Uterus (tissue), 4 donors: ENCODE data around the gene ACTR3C. TPM values are rescaled to one million over a fixed set of nuclear protein-coding genes. Genes with fewer than 3 reads are reported as not detected.

ENCODE experiments used
- DNase-seq, 2 donors: peaks; one replicate each; pipeline ENCODE4 v3.0.0-alpha.2; 2019 to 2020
- H3K27ac ChIP-seq, 2 donors: fragments of 200-600 bp; sonication (generic); 1 replicate in 1 of 2; 2 replicates in 1 of 2; pipeline ENCODE4 v1.5.1; 2016 to 2018
- H3K27me3 ChIP-seq, 2 donors: fragments of 200-600 bp; sonication (generic); one replicate each; pipeline ENCODE4 v1.5.1; 2018 to 2019; ENCODE audit warnings: control low read depth in 1 of 2
- H3K36me3 ChIP-seq, 2 donors: fragments of 200-600 bp; sonication (generic); one replicate each; pipeline ENCODE4 v1.5.1; 2019; ENCODE audit warnings: control low read depth in 1 of 2
- H3K4me1 ChIP-seq, 2 donors: fragments of 200-600 bp; sonication (generic); one replicate each; pipeline ENCODE4 v1.5.1; 2018 to 2019; ENCODE audit warnings: control low read depth in 1 of 2
- H3K4me3 ChIP-seq, 2 donors: fragments of 200-600 bp; sonication (generic); 1 replicate in 1 of 2; 2 replicates in 1 of 2; pipeline ENCODE4 v1.5.1; 2018 to 2019; ENCODE audit warnings: mild to moderate bottlenecking in 1 of 2
- H3K9me3 ChIP-seq, 2 donors: fragments of 200-600 bp; sonication (generic); one replicate each; pipeline ENCODE4 v1.5.1; 2019; ENCODE audit warnings: control low read depth in 1 of 2
- CTCF ChIP-seq, 4 experiments: fragments of 200-600 bp in 2 of 4; fragments of 450-650 bp in 2 of 4; sonication (generic) in 2 of 4; IDR thresholded peaks; one replicate each; pipeline ENCODE4 v1.5.1; 2016 to 2019; ENCODE audit warnings: antibody characterized with exemption in 4 of 4, mild to moderate bottlenecking in 2 of 4, moderate library complexity in 1 of 4
- POLR2A ChIP-seq, 2 donors: fragments of 450-650 bp; IDR thresholded peaks; one replicate each; pipeline ENCODE4 v1.6.1; 2016; ENCODE audit warnings: antibody characterized with exemption in 2 of 2, mild to moderate bottlenecking in 1 of 2, moderate library complexity in 1 of 2
- intact Hi-C: fragments of 100-400 bp; cut with DNase I; formaldehyde crosslinking; loops from one replicate; pipeline ENCODE4 v1.15.1; 2023; ENCODE audit warnings: low total_unique reads
- total RNA-seq, 4 donors: library from RNA; depleted of rRNA in 3 of 4; stranded (reverse); fragments of >200 nt in 3 of 4; gene quantifications; one replicate each; pipeline versions ENCODE4 v1.1.0 to v1.2.4, GENCODE V29; 2014 to 2023
- donor health status: DM: yes; HTN: yes; CAD: no.

ACTR3C gene
- total RNA-seq, 4 donors from 2014 or later, result 2.6 to 13.1 (median 10.3) TPM

- intact Hi-C loops, result no loop called here
- H3K27me3 ChIP-seq, result no peaks in the 10 kb centered on the region
- DNase-seq, result no peak
- no peak overlapping the region for H3K4me3 ChIP-seq
- H3K4me1 ChIP-seq, result no peaks in the 10 kb centered on the region
- H3K27ac ChIP-seq, result no peak overlapping the region
- H3K9me3 ChIP-seq, result no peaks in the 10 kb centered on the region
- TF ChIP-seq POLR2A (IDR thresholded peaks at IDR 0.05), result no peak
- no peak for TF ChIP-seq CTCF (IDR thresholded peaks at IDR 0.05)
- H3K36me3 ChIP-seq, result no peaks in the 10 kb centered on the region
Observed at GRCh38 chr7:150361807-150362621, 38.7 kb upstream of the ACTR3C start.

- no peaks in the 10 kb centered on the region for H3K9me3 ChIP-seq
- H3K4me1 ChIP-seq, result no peaks in the 10 kb centered on the region
- no peaks in the 10 kb centered on the region for H3K36me3 ChIP-seq
- no peak for DNase-seq
- no peak overlapping the region for H3K4me3 ChIP-seq
- H3K27me3 ChIP-seq, result no peaks in the 10 kb centered on the region
- intact Hi-C loops, result no loop called here
- no peak overlapping the region for H3K27ac ChIP-seq
- no peak for TF ChIP-seq CTCF (IDR thresholded peaks at IDR 0.05)
- TF ChIP-seq POLR2A (IDR thresholded peaks at IDR 0.05), result no peak
Observed at GRCh38 chr7:150361402-150361801, 38.1 kb upstream of the ACTR3C start.

- Histone ChIP-seq H3K4me1 (no peaks in the 10 kb centered on the region), H3K27ac (no peak overlapping the region), H3K4me3 (no peak overlapping the region), H3K36me3 (no peaks in the 10 kb centered on the region), H3K27me3 (no peaks in the 10 kb centered on the region), H3K9me3 (no peaks in the 10 kb centered on the region)
- no peak for DNase-seq
- TF ChIP-seq POLR2A (IDR thresholded peaks at IDR 0.05) (no peak), CTCF (IDR thresholded peaks at IDR 0.05) (no peak)
- intact Hi-C loops, result no loop called here
Observed at GRCh38 chr7:150360363-150361058, 37.2 kb upstream of the ACTR3C start.

GRCh38 chr7:150359622-150360362 lies 36.4 kb upstream of the ACTR3C start:
- TF ChIP-seq CTCF (IDR thresholded peaks at IDR 0.05) (no peak), POLR2A (IDR thresholded peaks at IDR 0.05) (no peak)
- no peaks in the 10 kb centered on the region for H3K27me3 ChIP-seq
- no peaks in the 10 kb centered on the region for H3K4me1 ChIP-seq
- H3K9me3 ChIP-seq, result no peaks in the 10 kb centered on the region
- H3K27ac ChIP-seq, result no peak overlapping the region
- no peak for DNase-seq
- no peak overlapping the region for H3K4me3 ChIP-seq
- H3K36me3 ChIP-seq, result no peaks in the 10 kb centered on the region
- intact Hi-C loops, result loop anchor here (5.0 kb wide), 1 partner anchor 63 kb away; no protein-coding TSS in a partner anchor
